Sigmoid colon (tissue), 4 donors: ENCODE measurements around the gene DCAF11.

ENCODE experiments used
- CTCF ChIP-seq, 4 experiments: fragments of 450-650 bp in 3 of 4; fragments of 200-600 bp in 1 of 4; IDR thresholded peaks; one replicate each; pipeline ENCODE4 v1.5.1; 2016 to 2019; ENCODE audit warnings: antibody characterized with exemption in 4 of 4, mild to moderate bottlenecking in 3 of 4, moderate library complexity in 2 of 4
- EP300 ChIP-seq, 4 donors: sonication (generic); formaldehyde crosslinking; IDR thresholded peaks; one replicate each; pipeline ENCODE4 v1.6.1; 2017; ENCODE audit warnings: antibody characterized with exemption in 4 of 4
- POLR2A ChIP-seq, 2 donors: fragments of 450-650 bp; IDR thresholded peaks; one replicate each; pipeline ENCODE4 v1.6.1; 2016; ENCODE audit warnings: antibody characterized with exemption in 2 of 2, mild to moderate bottlenecking in 2 of 2, moderate library complexity in 2 of 2
- POLR2AphosphoS5 ChIP-seq, 4 donors: sonication (generic); formaldehyde crosslinking; IDR thresholded peaks; one replicate each; pipeline ENCODE4 v1.6.1; 2017; ENCODE audit warnings: antibody characterized with exemption in 4 of 4

- TF ChIP-seq POLR2A (IDR thresholded peaks at IDR 0.05) (no peak), CTCF (IDR thresholded peaks at IDR 0.05) (no peak), POLR2AphosphoS5 (IDR thresholded peaks at IDR 0.05) (no peak), EP300 (IDR thresholded peaks at IDR 0.05) (no peak)
Observed at GRCh38 chr14:24164518-24164991, 50.0 kb downstream of the DCAF11 start.
